ENCODE measurements around the gene SIAH2.

GRCh38 chr3:150771600-150771999, 8.6 kb upstream of the SIAH2 start:
- TF ChIP-seq CTCF (conservative IDR thresholded peaks at IDR 0.05; ENCODE audit: low read length) (no peak), EZH2phosphoT487 (IDR thresholded peaks at IDR 0.05; ENCODE audit: borderline replicate concordance, low read depth, low read length) (no peak)

Data from OCI-LY7 (cell line).